GM19023 (cell line): ENCODE data around the gene NFATC1.
"Not testable (repeated sequence)": the region's sequence is repeated elsewhere in the genome, so short reads cannot be mapped to it uniquely, and the experiment has no call there.

Experiments
- ATAC-seq: cut with Tn5 transposase; IDR thresholded peaks from one replicate; pipeline ENCODE4 v1.9.1; 2021; ENCODE audit warnings: mild to moderate bottlenecking, moderate library complexity; ENCODE audit not compliant: unreplicated experiment

Gene NFATC1

DNA sequence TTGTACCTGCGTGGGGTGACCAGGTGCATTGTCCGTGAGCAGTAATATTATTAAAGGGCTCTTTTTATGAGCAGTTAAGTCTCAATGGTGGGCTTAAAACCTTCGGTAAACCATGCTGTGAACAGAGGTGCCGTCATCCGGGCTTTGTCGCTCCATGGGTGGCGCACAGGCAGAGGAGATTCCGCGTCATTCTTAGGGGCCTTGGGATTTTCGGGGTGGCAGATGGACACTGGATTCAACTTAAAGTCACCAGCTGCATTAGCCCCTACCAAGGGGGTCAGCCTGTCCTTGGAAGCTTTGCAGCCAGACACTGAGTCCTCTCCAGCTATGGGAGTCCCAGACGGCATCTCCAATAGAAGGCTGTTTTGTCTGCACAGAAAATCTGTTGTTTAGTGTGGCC, 107.7 kb downstream of the NFATC1 start:
- ATAC-seq: no peak

DNA sequence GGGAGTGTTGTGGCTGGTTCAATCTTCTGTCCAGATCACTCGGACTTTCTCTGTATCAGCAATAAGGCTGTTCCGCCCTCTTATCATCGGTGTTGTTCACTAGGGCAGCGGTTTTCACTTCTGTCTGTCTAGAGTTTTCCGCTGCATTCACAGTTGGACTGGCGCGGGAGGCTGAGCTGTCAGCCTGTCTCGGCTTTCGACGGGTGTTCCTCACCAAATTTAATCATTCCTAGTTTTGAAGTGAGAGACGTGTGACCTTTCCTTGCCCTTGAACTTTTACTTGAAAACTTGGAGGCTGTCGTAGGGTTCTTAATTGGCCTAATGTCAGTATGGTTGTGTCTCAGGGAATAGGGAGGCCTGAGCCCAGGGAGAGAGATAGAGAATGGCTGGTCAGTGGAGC, 108.3 kb downstream of the NFATC1 start:
- ATAC-seq: no peak

DNA sequence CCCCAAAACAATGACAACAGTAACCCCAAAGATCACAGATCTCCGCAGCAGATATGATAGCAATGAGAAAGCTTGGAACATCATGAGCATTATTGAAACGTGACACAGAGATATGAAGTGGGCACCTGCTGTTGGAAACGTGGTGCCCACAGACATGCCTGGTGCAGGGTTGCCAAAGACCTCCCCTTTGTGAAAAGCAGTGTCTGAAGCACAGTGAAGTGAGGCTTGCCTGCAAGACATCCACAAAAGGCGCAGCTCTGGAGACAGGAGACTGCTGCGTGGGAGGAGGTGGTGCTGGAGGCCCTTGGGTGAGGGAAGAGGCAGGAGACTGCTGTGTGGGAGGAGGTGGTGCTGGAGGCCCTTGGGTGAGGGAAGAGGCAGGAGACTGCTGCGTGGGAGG, 108.8 kb downstream of the NFATC1 start:
- ATAC-seq: not testable (repeated sequence)

DNA sequence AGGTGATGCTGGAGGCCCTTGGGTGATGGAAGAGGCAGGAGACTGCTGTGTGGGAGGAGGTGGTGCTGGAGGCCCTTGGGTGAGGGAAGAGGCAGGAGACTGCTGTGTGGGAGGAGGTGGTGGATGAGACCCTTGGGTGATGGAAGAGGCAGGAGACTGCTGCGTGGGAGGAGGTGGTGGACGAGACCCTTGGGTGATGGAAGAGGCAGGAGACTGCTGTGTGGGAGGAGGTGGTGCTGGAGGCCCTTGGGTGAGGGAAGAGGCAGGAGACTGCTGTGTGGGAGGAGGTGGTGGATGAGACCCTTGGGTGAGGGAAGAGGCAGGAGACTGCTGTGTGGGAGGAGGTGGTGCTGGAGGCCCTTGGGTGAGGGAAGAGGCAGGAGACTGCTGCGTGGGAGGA, 109.7 kb downstream of the NFATC1 start:
- ATAC-seq: not testable (repeated sequence)

DNA sequence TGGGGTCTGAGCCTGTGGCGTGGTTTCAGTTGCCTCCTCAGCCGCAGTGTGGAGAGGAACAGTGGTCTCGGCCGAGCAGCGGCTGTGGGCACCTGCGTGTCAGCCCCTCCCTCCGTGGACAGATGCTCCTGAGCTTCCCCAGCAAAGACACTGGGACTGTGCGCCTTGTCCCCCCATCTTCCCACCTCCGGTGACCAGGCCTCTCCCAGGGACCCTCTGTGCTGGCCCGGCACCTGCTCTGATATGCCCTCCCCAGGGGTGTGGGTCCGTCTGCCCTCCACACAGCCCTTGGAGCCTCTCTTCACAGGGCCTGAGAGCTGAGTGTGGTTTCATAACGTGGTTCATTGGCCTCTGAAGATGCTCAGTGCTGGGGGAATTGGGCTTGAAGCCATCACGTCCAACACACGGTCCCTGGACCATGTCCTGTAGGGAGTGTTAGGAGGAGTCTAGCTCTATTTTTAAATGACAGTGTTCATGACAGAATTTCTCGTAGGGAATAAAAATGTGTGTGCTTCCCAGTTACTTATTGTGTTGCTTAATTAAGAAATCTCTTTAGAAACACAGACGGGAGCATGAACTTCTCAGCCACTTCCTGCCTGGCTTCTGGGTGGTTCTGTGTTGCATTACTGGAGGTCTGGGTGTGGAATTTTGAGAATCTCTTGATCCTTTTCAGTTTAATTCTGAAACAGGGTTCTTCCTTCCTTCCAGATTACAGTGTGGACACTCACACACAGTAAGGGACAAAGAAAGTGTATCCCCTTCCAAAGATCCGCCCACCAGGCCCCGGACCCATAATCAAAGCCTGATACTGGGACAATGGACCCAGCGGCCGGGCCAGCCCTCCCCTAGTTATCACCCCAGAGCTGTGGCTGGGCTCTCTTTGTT, 110.7 kb downstream of the NFATC1 start:
- no peak for ATAC-seq

DNA sequence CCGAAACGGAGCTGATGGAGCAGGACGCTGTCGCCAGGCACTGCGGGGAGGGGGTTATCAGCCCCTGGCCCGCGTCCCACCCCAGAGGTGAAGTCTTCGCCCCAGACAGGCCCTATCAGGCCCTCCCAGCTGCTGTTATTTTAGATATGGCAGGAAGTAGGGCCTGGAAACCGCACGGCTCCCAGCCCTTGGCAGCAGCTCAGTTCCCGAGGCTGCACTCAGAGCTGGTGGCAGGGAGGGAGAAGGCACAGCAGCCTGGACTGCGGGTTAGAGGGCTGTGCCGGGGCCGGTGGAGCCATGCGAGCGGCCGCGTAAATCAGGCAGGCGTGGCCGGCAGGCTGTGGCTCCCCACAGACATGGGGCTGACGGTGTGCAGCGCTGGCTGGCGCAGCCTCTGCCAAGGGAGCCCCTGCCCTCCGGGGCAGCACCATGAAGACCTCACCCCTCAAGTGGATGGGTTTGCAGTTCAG, 111.4 kb downstream of the NFATC1 start:
- peak; percentile 37 for ATAC-seq

DNA sequence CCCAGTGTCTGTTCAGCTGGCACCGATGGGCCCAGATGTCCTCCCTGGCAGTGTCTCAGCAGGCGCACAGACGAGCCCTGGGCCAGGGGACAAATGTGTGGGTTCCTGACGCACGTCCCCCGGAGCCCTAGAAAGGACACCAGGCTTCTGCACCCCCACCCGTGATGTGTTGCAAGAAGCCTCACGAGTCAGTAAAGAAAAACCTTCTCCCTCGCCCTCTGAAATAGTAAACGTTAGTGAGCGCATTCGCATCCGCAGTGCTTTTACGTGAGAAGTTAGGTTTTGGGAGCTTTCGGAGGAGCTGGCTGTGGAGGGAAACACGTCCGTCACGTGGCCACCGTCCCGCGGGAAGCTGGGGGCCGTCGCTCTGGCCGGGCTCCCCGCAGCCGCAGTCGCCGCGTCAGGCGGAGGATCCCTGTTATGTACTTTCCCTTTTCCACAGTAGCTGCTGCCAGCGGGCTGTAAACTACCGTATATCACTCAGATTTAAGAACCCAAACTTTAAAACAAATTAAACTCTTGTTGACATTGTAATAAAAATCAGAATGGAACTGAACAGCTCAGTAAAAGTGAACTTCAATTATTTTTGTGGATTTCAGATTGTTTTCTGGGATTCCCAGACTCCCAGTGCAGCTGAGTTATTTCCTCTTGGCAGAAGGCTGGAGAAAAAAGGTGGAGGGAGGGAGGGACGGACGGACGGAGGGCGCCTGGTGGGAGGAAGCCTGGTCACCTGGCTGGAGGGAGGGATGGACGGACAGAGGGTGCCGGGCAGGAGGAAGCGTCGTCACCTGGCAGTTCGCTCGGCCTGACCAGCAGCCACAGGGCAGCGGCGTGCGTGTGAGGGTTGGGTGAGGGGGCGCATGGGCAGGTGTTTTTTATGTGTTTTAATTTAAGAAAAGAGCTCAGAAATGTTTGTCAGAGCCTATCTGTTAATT, 112.1 kb downstream of the NFATC1 start:
- ATAC-seq: no peak

DNA sequence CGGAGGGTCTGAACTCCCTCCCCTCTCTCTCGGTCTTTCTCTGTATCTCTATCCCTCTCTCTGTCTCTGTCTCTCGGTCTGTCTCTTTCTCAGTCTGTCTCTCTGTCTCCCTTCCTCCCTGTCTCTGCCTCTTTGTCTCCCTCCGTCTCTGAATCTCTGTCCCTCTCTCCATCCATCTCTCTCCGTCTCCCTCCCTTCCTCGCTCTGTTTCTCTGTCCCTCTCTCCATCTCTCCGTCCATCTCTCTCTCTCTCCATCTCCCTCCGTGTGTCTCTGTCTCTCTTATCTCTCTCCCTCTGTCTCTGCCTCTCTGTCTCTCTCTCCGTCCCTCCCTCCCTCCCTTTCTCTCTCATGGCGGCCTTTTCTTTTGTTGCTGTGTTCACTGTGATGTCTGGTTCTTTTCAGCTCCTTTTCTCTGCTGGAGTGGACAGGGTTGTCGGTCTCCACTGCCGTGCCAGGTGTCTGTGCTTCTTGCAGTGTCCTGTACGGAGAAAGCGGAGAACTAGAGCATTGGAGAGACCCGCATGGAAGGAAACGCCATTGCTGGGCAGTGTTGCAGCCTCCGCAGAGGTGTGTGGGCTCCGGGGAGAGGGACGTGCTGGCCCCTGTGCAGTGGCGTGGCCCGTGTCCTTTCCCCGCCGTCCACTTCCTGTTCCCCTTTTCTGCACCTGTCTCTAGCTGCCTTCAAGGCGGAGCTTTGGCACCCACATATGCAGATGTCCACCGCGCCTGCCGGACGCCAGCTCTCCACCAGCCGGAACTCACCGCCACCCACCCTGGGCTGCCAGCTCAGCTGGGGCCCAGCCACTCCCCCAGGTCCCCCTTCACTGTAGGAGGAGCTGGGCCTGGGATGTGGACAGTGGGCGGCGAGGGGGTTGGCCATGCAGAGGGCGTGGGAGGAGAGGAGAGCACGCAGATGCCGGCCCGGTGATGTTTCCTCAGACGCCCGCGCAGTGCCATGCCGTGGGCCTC, 113.1 kb downstream of the NFATC1 start:
- peak; percentile 48 for ATAC-seq

DNA sequence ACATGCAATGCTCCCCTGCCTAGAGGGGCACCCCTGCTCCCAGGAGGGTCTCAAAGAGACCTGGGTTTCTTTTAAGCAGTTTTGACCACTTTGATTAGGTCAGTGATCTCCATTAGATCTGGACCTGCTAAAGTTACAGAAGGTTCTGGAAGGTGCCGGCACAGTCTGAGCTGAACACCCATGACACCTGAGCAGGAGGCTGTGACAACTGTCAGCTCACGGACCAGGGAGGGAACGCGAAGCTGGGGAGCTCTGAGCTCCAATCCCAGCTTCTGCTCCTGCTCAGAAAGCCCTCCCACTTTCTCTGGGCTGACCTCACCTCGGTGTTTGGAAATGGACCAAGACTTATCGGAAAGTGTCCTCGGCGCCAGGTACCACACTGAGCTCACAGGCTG, 113.8 kb downstream of the NFATC1 start:
- no peak for ATAC-seq

DNA sequence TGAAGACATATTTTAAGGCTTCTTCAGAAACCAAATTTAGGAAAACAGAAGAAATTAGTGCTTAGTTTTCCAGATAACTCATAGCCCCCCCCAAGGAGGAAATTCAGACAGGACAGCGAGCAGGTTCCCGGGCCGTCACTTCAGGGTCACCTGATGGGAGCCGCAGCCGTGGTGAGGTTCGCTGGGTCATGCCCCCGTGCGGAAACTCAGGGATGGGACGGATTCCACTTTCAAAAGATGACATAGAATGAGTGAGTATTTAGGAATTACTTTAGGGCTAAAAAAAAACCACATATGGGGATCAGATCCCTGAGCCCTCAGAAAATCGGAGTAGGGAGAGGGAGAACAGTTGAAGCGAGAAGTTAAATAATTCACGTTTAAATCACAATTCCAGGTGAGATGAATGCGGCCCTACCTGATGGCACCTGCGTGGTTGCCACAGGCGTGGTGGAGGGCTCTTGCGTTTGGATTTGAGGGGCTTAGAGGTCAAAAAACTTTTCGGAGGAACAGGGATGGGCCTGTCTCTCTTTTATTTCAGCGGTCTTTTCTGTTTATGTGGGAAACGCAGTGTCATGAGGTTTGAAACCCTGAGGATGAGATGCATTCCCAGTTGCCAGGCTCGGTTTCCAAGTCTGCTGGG, 114.4 kb downstream of the NFATC1 start:
- ATAC-seq: no peak

DNA sequence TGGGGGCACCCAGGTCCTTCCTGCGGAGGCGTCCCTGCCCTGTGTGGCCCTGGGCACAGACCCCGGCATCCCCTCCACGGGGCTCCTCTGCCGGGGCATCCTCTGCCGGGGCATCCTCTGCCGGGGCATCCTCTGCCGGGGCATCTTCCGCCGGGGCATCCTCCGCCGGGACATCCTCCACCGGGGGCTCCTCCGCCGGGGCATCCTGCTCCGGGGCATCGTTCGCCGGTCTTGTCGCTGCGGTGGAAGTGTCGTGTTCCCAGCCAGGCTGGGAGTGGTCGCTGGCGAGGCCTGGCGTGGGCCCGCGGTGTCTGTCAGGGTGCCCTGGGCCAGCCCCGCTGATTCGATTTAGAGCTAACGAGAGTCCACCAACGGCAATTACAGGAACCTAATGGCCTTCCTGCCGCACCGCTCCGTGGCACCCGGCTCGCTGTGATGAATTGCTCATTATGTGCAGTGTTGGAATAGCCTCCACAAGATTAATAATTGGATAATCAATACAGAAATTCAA, 115.1 kb downstream of the NFATC1 start:
- ATAC-seq: no peak

DNA sequence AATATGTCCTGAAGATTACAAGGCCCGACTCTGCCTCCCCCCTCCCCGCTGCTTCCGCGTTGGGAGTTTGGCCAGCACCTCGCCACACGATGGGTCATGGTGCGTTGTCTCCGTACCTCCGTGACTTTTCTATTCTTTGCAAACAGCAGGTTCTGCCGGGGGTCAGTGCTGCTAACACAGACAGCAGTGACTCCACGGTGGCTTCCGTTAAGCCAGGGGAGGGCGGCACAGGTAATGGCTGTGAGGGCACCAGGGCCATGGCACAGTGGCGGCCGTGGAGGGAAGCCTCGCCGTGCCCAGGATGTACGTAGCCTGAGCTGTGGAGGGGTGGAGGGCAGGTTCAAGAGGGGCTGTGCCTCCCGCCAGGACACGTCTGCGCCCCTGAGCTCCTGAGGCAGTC, 115.5 kb downstream of the NFATC1 start:
- ATAC-seq: no peak

DNA sequence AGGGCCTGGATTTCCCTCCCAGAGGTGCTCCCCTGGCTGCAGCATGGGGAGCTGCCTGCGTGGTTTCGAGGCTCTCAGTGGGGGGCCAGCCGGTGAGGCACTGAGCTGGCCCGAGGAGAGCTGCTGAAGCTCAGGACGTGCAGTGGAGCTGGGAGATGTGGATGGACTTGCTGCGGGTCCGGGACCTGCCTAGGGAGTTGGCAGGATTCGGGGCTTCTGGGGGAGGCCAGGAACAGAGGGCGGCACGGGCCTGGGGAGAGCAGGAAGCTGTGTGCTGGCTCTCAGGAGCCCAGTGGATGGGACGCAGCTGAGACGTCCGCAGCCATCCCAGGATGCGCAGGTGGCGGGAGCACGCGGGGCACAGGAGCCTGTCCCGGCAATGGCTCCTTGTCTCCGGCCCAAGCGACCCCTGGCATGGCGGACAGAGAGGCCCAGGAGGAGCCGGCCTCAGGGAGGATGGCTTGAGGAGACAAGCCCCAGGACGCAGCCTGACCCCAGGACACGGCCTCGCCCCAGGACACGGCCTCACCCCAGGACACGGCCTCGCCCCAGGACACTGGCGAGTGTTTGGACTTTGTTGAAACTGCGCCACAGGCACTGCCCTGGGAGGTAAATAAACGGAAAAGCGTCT, 116.1 kb downstream of the NFATC1 start:
- ATAC-seq: no peak

DNA sequence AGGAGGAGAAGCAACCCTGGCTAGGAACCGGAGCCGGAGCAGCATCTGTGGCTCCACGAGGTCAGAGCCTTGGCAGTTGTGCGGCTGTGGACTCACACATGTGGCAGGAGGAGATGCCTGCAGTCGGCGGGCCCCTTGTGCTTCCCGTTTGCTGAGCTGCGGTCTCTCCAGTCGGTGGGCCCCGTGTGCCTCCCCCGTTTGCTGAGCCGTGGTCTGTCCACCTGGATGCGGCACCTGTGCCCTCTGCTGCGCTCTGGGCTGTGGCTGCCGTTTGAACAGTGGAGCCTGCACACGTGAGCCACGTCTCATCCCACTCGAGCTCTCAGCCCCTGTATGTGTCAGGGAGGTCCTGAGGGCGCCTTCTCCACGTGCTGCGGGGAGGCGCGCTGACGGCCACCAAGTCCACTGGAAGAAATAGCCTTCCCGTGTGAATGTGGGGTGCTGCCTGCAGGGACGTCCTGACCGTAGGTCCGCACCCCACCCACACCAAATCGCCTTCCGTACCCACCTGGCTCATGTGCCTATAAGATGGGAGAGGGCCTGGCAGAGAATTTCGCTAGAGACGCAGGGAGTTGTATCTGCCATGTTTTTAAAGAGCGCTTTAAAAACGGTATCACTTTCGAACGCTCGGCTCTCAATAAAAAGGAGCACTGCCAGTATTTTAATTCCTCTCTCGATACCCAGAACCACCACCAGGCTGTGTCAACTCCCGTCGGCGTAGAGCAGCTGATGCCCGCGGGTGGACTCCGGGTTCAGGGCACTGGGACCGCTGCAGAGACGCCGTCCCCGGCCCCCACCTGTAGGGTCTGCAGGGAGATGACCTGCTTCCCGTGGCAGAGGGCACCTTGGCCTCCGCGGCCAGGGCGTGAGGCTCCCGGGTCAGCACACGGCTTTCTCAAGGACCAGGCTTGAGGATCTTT, 117.0 kb downstream of the NFATC1 start:
- no peak for ATAC-seq

DNA sequence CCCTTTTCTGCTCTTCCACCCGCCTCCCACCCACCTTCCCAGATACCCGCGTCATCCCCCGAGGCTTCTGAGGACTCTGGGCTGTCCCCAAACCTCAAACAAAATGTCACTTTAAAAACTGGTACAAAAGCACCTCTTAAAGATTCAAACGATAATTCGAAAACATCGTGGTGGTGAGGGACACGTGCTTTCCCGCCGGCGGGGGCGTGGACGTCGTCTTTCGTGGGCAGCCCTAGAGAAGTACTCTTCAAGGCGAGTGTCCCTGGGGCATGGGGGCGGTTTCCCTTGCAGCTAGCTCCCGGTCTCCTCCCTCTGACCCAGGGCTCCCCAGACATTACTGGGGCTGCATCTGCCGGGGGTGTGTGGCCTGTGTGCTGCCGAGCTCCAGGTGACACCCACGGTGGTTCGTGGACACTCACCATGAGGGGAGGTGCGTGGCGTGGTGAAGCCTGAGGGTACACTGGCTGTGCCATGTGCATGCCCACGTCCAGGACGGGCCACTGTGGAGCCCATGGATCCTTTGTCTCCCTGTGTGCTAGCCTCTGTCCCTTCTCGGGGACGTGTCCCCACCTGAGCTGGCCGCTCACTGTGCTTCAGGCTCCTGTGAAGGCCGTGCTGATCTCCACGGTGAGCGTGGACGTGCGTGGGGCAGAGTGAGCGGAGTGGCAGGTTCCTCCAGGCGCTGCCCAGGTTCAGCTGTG, 117.8 kb downstream of the NFATC1 start:
- no peak for ATAC-seq

DNA sequence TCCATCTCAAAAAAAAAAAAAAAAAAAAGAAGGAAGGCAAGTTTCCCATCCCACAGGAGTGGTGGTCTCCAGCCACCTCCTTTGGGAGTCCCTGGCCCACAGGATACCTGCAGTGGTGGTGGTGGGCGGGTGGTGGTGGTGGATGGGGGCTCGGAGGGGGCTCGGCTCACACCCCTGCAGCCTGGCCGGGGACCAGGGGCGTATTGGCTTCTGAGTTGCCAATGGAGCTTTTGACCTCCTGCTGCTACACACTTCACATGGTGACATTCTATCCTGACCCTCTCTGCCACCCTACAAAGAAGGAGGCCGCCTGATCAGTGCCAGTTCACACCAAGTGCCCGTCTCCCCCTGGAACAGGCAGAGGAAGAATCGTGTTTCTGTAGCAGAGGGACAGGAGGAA, 119.6 kb downstream of the NFATC1 start:
- no peak for ATAC-seq

DNA sequence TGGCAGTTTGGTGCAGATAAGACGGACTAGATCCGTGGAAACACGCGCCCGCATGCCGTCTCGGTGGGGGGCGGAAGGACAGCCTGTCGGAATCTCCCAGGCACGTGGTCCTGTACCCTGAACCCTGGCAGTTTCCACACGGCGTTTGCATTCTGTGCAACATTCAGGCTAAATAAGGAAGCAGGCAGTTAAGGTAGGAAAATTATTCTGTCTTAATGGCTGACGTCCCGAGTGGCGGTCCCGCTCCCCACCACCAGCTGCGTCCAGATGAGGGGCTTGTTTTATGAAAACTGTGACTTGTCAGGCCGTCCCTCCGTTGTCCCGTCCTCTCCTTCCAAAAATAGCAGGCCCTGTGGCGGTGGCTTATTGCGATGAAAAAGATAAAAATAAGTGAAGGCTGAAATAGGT, 120.2 kb downstream of the NFATC1 start:
- ATAC-seq: no peak

DNA sequence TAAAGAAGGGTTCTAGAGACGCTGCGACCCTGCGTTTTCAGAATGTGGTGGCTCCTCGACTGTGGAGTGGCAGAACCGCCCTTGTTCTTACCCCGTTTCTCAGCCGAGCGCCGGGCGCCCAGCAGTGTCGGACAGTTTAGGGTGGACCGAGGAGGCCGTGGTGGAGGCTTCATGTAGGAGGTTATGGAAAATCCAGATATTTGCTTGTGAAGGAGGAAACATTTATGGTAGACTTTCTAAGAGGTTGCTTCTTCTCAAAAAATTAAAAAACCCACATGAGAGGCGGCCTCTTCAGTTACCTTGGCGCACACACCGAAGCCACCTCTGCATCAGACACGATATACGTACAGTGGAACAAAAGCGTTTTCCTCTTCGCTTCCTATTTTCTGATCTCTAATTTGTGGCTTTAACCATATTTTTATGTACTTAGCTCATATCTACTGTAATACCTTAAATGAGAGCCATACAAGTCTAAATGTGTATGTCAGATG, 120.8 kb downstream of the NFATC1 start:
- no peak for ATAC-seq
